ENCODE data around the gene COL5A1.
A peak's percentile ranks its signal among the peaks of the same experiment; 100 is the strongest.
"Not testable (repeated sequence)": the region's sequence is repeated elsewhere in the genome, so short reads cannot be mapped to it uniquely, and the experiment has no call there.

COL5A1 gene

GRCh38 chr9:134840511-134840910 is 198.9 kb downstream of the COL5A1 start:
- intact Hi-C loops (cut with DNase I) = no loop called here
- DNase-seq = no peak

- intact Hi-C loops (cut with DNase I) = no loop called here
- no peak for DNase-seq
These were observed 199.7 kb downstream of the COL5A1 start for GRCh38 chr9:134841180-134841904.

GRCh38 chr9:134842321-134842720 is 200.7 kb downstream of the COL5A1 start:
- intact Hi-C loops (cut with DNase I) = no loop called here
- no peak for DNase-seq

GRCh38 chr9:134843740-134844139 is 202.1 kb downstream of the COL5A1 start:
- no peak for DNase-seq
- intact Hi-C loops (cut with DNase I) = no loop called here

GRCh38 chr9:134844821-134845220 is 203.2 kb downstream of the COL5A1 start:
- peak in 1 of 42 donors; percentile 1 for DNase-seq
- intact Hi-C loops (cut with DNase I) = no loop called here

GRCh38 chr9:134846187-134846586 is 204.6 kb downstream of the COL5A1 start:
- intact Hi-C loops (cut with DNase I) = no loop called here
- DNase-seq = no peak

GRCh38 chr9:134846699-134847098 is 205.1 kb downstream of the COL5A1 start:
- intact Hi-C loops (cut with DNase I) = no loop called here
- DNase-seq = no peak

- DNase-seq = no peak
- intact Hi-C loops (cut with DNase I) = no loop called here
These were observed 205.5 kb downstream of the COL5A1 start for GRCh38 chr9:134847138-134847537.

GRCh38 chr9:134847752-134848432 is 206.3 kb downstream of the COL5A1 start:
- intact Hi-C loops (cut with DNase I) = no loop called here
- DNase-seq = no peak

- intact Hi-C loops (cut with DNase I) = no loop called here
- no peak for DNase-seq
These were observed 206.9 kb downstream of the COL5A1 start for GRCh38 chr9:134848504-134848903.

GRCh38 chr9:134850611-134851010 is 209.0 kb downstream of the COL5A1 start:
- no peak for DNase-seq
- intact Hi-C loops (cut with DNase I) = no loop called here

GRCh38 chr9:134851020-134851419 is 209.4 kb downstream of the COL5A1 start:
- peak in 5 of 42 donors; percentile 1 to 13 (median 10) for DNase-seq

GRCh38 chr9:134852906-134853654 is 211.5 kb downstream of the COL5A1 start:
- DNase-seq = peak in 5 of 42 donors; percentile 3 to 18 (median 7)
- intact Hi-C loops (cut with DNase I) = no loop called here

More at GRCh38 chr9:134851020-134851419, 209.4 kb downstream of the COL5A1 start:
- intact Hi-C loops (cut with DNase I) = no loop called here

- peak in 1 of 42 donors; percentile 9 for DNase-seq
These were observed 212.3 kb downstream of the COL5A1 start for GRCh38 chr9:134853893-134854292.

GRCh38 chr9:134854541-134854981 is 213.0 kb downstream of the COL5A1 start:
- intact Hi-C loops (cut with DNase I) = no loop called here
- peak in 2 of 42 donors; percentile 1 to 14 for DNase-seq

More at GRCh38 chr9:134853893-134854292, 212.3 kb downstream of the COL5A1 start:
- intact Hi-C loops (cut with DNase I) = no loop called here

GRCh38 chr9:134855231-134855899 is 213.8 kb downstream of the COL5A1 start:
- DNase-seq = peak in 1 of 42 donors; percentile 14
- intact Hi-C loops (cut with DNase I) = no loop called here

- intact Hi-C loops (cut with DNase I) = no loop called here
- DNase-seq = peak in 2 of 42 donors; percentile 7 to 11
These were observed 214.3 kb downstream of the COL5A1 start for GRCh38 chr9:134855900-134856377.

GRCh38 chr9:134857451-134857850 is 215.8 kb downstream of the COL5A1 start:
- peak in 1 of 42 donors; percentile 6 for DNase-seq
- intact Hi-C loops (cut with DNase I) = not testable (repeated sequence)
